Measurements from ENCODE around the gene KCNH5.
"Not testable (repeated sequence)": the region's sequence is repeated elsewhere in the genome, so short reads cannot be mapped to it uniquely, and the experiment has no call there.

The KCNH5 gene

DNA sequence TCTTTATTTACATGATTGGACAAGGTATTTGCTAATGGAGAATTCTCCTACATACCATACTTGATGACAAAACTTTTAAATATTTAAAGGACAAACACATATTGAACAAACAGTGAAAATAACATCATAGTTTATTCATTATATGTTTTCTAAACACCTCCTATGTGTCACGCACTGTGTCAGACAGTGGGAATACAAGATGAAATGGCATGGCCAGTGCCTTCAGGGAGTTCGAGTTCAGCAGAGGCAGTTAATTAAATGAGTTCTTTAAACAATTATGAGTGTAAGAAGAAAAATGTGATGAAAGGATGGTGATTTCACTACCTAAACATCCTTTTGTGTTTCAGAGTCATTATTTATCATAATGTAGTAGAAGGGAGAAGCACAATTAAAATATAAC, 159.8 kb downstream of the KCNH5 start:
- H3K4me1 Mint-ChIP-seq = no peaks in the 10 kb centered on the region
- H3K4me3 Mint-ChIP-seq = no peak overlapping the region
- H3K27me3 Mint-ChIP-seq = no peaks in the 10 kb centered on the region
- H3K9me3 Mint-ChIP-seq = no peaks in the 10 kb centered on the region
- no peaks in the 10 kb centered on the region for H3K36me3 Mint-ChIP-seq (ENCODE audit: low read depth)
- no peak overlapping the region for H3K27ac Mint-ChIP-seq
- ATAC-seq (no peak), DNase-seq (no peak)

DNA sequence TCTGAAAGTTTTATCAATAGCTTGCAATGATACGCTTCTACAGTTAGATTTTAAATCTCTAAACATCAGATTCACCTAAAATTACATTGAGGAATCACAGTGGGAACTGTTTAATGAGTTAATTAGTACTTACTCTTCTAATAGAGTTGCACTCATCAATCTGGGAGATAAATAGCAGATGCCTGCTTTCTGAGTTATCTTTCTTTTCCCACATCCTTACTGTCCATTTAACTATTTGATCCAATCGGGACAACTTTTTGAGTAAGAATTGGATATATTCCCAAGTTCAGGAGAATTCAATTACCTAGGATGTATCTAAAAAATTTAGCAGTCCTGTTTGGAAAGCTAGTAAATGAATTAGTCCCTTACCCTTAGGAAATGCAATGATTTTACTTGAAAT, 162.3 kb downstream of the KCNH5 start:
- ATAC-seq (no peak), DNase-seq (no peak)
- Mint-ChIP-seq H3K36me3 (ENCODE audit: low read depth) (no peaks in the 10 kb centered on the region), H3K27ac (no peak overlapping the region), H3K4me1 (no peaks in the 10 kb centered on the region), H3K4me3 (no peak overlapping the region), H3K27me3 (no peaks in the 10 kb centered on the region), H3K9me3 (no peaks in the 10 kb centered on the region)

DNA sequence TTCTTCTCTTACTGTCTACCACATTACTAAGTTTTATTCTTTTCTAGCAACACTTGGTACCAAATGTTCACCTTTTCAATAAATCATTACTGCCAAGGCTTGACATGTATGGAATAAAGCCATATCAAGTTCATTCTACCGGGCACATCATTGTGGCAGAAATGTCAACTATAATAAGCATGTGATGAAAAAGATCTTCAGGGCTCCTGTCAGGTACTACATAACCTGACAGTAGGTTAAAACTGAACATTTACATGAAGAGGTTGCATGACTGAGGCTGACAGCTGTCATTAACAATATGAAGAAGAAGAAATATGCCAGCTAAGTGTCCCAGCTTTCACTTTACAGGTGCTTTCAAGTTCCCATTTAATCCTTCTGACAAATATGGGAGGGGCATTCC, 178.9 kb downstream of the KCNH5 start:
- H3K4me1 Mint-ChIP-seq = no peaks in the 10 kb centered on the region
- no peak for ATAC-seq
- no peaks in the 10 kb centered on the region for H3K27me3 Mint-ChIP-seq
- no peak overlapping the region for H3K4me3 Mint-ChIP-seq
- no peak for DNase-seq
- no peaks in the 10 kb centered on the region for H3K9me3 Mint-ChIP-seq
- no peak overlapping the region for H3K27ac Mint-ChIP-seq
- H3K36me3 Mint-ChIP-seq (ENCODE audit: low read depth) = no peaks in the 10 kb centered on the region

DNA sequence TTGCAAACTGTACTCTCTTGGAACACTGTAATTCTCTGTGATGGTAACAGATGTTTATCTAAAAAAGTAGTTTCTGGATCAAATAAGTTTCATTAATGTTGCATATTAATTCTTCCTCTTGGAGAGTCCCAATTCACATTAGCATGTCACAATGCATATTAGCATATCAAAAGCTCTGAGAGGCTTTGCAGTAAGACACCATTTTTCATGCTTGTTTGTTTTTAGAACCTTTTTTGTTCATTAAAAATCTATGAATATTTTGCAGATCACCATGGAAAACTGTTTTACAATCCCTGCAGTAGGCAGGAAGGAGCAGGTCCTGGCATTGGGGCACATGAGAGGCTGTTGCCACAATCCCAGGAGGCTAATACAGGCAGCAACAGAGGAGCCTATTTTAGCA, 180.7 kb downstream of the KCNH5 start:
- ATAC-seq = no peak
- Mint-ChIP-seq H3K27ac (no peak overlapping the region), H3K36me3 (ENCODE audit: low read depth) (no peaks in the 10 kb centered on the region), H3K4me1 (no peaks in the 10 kb centered on the region), H3K9me3 (no peaks in the 10 kb centered on the region), H3K27me3 (no peaks in the 10 kb centered on the region), H3K4me3 (no peak overlapping the region)
- DNase-seq = no peak

DNA sequence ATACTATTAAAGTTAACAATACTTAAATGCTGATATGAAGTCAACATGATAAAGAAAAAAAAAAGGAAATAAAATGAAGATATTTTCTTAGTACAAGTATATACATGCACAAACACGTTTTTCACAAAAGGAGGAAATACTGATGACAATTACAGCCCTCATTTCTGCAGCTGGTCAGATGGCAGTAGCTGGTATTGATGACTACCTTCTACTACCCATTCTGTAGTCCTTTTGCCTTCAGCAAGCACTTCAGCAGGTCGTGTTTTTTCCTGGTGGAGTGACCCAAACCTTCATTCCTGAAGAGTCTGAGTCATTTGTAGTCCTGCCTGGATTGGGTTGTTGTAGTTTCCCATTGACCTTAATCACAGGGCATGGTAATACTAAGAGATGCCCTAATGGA, 187.2 kb downstream of the KCNH5 start:
- not testable (repeated sequence) for DNase-seq; H3K36me3 Mint-ChIP-seq (ENCODE audit: low read depth); H3K27ac Mint-ChIP-seq; H3K4me3 Mint-ChIP-seq; H3K4me1 Mint-ChIP-seq; H3K9me3 Mint-ChIP-seq; ATAC-seq; H3K27me3 Mint-ChIP-seq

DNA sequence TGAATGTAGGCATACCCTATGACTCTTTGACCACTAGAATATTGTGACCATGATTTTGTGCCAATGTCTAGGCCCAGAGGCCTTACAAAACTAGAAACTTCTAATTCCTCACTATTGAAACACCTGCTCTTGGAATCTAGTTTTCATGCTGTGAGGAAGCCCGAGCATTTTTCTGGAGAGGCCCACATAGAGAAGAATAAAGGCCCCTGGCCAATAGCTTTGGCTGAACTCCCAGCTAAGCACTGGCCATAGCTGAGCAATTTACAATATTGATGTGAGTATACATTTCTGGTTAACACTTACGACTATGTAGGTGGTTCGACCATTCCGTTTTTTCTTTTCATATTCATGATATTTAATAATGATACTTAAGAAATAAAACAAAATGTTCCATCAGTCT, 190.3 kb downstream of the KCNH5 start:
- Mint-ChIP-seq H3K36me3 (ENCODE audit: low read depth) (no peaks in the 10 kb centered on the region), H3K4me3 (no peak overlapping the region), H3K27ac (no peak overlapping the region), H3K9me3 (no peaks in the 10 kb centered on the region), H3K4me1 (no peaks in the 10 kb centered on the region), H3K27me3 (no peaks in the 10 kb centered on the region)
- DNase-seq (no peak), ATAC-seq (no peak)

DNA sequence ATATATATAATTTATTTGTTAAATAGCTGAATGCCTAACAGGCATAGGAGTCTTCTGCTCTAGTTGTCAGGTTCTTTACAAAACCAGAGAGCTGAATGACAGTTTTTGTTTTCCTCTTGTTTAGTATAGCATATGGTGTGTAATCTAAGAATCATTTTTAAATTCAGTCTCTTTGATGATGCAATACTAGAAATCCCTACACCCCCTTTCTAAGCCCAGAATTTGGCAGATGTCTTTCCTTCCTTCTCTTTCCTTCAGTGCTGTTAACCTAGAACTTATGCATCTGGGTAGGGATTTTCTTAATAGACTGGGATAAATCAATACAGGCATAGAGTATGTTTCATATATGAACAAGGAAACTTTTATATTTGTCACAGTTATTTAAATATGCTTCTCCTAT, 198.1 kb downstream of the KCNH5 start:
- no peaks in the 10 kb centered on the region for H3K9me3 Mint-ChIP-seq
- H3K4me1 Mint-ChIP-seq = no peaks in the 10 kb centered on the region
- H3K27me3 Mint-ChIP-seq = no peaks in the 10 kb centered on the region
- H3K4me3 Mint-ChIP-seq = no peak overlapping the region
- DNase-seq (no peak), ATAC-seq (no peak)
- no peak overlapping the region for H3K27ac Mint-ChIP-seq
- no peaks in the 10 kb centered on the region for H3K36me3 Mint-ChIP-seq (ENCODE audit: low read depth)

DNA sequence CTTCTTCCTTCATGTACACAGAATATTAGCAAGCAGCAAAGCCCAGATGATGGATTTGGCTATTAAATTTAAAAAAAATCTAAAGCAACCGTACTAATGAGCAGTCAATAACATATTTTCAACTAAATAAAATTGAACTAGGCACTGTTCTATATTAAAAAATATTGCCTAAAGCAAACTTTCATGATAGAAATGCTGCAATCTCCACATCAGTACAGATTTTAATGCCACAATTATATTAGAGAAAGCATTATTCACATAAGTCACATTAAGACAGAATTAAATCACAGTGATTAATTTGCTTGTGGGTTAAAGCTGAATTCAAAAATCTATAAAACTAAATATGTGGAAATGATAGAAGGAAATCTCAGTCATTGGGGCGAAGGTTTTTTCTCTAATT, 200.7 kb downstream of the KCNH5 start:
- H3K4me1 Mint-ChIP-seq = no peaks in the 10 kb centered on the region

DNA sequence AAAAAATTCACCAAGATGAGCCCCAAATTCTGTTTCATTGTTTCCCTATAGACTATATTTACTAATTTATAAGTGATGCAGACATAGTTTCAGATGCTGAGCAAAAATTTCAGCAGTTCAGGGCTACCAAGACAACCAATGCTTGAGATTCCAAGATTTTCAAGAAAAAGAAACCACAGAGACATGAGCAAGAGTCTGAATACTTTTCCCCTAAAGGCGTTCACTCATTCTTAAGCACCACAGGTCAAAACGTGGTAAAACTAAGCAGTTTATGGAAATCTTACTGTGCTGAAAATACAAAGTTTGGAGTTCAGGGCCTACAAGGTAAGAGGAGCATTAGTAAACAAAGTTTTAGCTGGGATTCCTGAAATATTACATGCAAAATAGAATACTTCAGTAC, 221.2 kb downstream of the KCNH5 start:
- no peak overlapping the region for H3K4me3 Mint-ChIP-seq
- H3K36me3 Mint-ChIP-seq (ENCODE audit: low read depth) = no peaks in the 10 kb centered on the region
- H3K27ac Mint-ChIP-seq = no peak overlapping the region
- H3K4me1 Mint-ChIP-seq = no peaks in the 10 kb centered on the region
- no peak for DNase-seq
- ATAC-seq = no peak
- H3K9me3 Mint-ChIP-seq = peaks cover 10% of the 10 kb centered on the region
- H3K27me3 Mint-ChIP-seq = no peaks in the 10 kb centered on the region

More for the DNA sequence above, 200.7 kb downstream of the KCNH5 start:
- DNase-seq = no peak
- H3K36me3 Mint-ChIP-seq (ENCODE audit: low read depth) = no peaks in the 10 kb centered on the region
- no peak for ATAC-seq
- H3K9me3 Mint-ChIP-seq = no peaks in the 10 kb centered on the region
- H3K4me3 Mint-ChIP-seq = no peak overlapping the region
- H3K27ac Mint-ChIP-seq = no peak overlapping the region
- no peaks in the 10 kb centered on the region for H3K27me3 Mint-ChIP-seq

DNA sequence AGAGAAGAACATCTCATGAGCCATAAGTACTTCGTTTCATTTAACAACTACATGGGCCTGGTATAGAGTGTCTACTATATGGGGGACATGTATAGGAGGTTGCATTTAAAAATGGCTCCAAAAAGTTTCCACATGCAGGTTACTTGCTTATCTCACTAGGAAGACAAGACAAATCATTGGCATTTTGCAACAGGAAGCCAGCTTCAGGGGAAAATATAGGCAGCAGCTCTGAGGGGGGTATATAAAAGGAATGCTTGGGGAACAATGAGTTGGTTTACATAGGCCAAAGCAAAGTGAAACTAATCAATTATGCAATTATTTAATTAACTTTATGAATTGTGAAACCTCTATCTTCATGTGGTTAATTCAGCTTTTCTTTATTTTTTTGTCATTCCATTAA, 225.3 kb downstream of the KCNH5 start:
- no peaks in the 10 kb centered on the region for H3K27me3 Mint-ChIP-seq
- DNase-seq = no peak
- H3K9me3 Mint-ChIP-seq = peaks cover 11% of the 10 kb centered on the region
- no peaks in the 10 kb centered on the region for H3K4me1 Mint-ChIP-seq
- no peaks in the 10 kb centered on the region for H3K36me3 Mint-ChIP-seq (ENCODE audit: low read depth)
- no peak overlapping the region for H3K4me3 Mint-ChIP-seq
- no peak for ATAC-seq
- no peak overlapping the region for H3K27ac Mint-ChIP-seq

DNA sequence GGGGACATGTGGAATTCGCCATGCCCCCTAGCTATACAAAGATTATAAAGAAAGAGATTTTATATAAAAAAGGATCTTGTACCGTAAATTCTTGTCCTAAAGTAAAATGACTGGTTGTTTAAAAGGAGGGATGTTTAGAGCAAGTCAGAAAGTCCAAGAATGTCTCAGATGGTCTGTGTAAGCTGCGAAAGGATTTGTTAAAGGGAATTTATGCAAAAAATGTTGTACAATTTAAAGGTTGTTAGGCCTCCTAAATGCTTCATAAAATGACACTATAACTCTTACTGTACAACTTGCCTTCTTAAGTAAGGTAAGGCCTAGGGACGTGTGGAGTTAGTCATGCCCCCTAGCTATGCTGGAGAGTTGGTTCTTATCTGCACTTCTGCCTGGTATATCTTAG, 237.6 kb downstream of the KCNH5 start:
- Mint-ChIP-seq H3K27me3 (peaks cover 1% of the 10 kb centered on the region), H3K27ac (no peak overlapping the region), H3K4me1 (no peaks in the 10 kb centered on the region), H3K4me3 (no peak overlapping the region), H3K36me3 (ENCODE audit: low read depth) (no peaks in the 10 kb centered on the region), H3K9me3 (peaks cover 7% of the 10 kb centered on the region)
- no peak for DNase-seq
- no peak for ATAC-seq

DNA sequence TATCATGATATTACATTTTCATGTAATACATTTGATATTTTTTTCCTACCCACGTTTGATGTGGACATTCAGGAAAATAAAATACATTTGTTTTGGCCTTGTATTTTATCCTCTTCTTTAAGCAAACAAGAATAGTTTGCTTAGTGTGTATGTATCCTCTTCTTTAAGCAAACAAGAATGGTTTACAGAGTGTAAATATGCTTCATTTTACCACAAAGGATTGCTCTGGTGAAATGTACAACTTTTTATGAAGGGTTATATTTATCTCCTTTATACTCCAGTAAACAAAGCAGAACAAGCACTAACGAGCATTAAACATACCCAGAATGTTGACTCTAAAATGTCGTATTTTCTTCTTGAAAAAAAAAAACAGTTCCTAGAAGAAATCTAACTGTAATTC, 244.7 kb downstream of the KCNH5 start:
- H3K27ac Mint-ChIP-seq = no peak overlapping the region
- ATAC-seq = no peak
- no peak for DNase-seq
- no peaks in the 10 kb centered on the region for H3K4me1 Mint-ChIP-seq
- no peaks in the 10 kb centered on the region for H3K36me3 Mint-ChIP-seq (ENCODE audit: low read depth)
- H3K27me3 Mint-ChIP-seq = no peaks in the 10 kb centered on the region
- H3K9me3 Mint-ChIP-seq = peaks cover 7% of the 10 kb centered on the region
- H3K4me3 Mint-ChIP-seq = no peak overlapping the region

DNA sequence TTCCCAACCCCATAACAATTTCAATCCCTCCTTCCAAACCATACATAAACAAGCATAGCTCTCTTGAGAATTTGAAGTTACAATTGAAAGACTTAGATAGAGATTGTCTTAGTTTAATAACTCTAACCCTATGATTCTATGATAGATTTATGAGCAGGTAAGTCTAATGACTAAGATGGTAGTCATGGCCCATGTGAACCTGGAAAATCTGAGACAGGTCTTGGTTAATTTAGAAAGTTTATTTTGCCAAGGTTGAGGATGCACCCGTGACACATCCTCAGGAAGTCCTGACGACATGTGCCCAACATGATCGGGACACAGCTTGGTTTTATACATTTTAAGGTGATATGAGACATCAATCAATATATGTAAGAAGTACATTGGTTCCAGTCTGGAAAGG, 248.8 kb downstream of the KCNH5 start:
- Mint-ChIP-seq H3K27me3 (no peaks in the 10 kb centered on the region), H3K4me3 (no peak overlapping the region), H3K9me3 (peaks cover 3% of the 10 kb centered on the region), H3K4me1 (no peaks in the 10 kb centered on the region), H3K27ac (no peak overlapping the region), H3K36me3 (ENCODE audit: low read depth) (no peaks in the 10 kb centered on the region)
- DNase-seq = no peak
- ATAC-seq = no peak

DNA sequence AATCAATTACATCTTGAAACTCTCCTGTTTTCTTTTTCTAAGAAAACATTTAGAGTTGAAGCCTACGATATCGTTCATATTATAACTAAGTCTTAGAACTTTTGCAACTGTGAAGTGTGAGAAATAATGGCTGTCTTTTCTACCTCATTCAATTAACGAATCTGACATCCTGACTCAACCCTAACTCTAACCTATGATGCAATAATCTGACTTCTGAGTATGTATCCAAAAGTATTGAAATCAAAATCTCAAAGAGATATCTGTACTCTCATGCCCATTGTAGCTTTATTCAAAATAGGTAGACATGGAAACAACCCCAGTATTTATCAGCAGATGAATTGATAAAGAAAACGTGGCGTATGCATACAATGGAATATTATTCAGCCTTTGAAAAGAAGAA, 252.7 kb downstream of the KCNH5 start:
- no peaks in the 10 kb centered on the region for H3K4me1 Mint-ChIP-seq
- H3K27ac Mint-ChIP-seq = no peak overlapping the region
- no peaks in the 10 kb centered on the region for H3K27me3 Mint-ChIP-seq
- H3K4me3 Mint-ChIP-seq = no peak overlapping the region
- no peaks in the 10 kb centered on the region for H3K36me3 Mint-ChIP-seq (ENCODE audit: low read depth)
- ATAC-seq = no peak
- DNase-seq = no peak
- H3K9me3 Mint-ChIP-seq = peaks cover 8% of the 10 kb centered on the region

DNA sequence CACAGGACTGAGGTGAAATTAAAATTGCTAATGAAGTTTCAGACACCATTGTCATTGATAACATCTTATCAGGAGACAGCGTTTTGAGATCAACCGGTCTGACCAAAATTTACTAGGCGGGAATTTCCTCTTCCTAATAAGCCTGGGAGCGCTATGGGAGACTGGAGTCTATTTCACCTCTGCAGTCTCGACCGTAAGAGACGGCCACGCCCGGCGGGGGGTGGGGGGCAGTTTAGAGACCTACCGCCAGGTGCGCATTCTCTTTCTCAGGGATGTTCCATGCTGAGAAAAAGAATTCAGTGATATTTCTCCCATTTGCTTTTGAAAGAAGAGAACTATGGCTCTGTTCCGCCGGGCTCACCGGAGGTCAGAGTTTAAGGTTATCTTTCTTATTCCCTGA, 263.9 kb downstream of the KCNH5 start:
- H3K27ac Mint-ChIP-seq, DNase-seq, H3K4me3 Mint-ChIP-seq: not testable (repeated sequence)

DNA sequence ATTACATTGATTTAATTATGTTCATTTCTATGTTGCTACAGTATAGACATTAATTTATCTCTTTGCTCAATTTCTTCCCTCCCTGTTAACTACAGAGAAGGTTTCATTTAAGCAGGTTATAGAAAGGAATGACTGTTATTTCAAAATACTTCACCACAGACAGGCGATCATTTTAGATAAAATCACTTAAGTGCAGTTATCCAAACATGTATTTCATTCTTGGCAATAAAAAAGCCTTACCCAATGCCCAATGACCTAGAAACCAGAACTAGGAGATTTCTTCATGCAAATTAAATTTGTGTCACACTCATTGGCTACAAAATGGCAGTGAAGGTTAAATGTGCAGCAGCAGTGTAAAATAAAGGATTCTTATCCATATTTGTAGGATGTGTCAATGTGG, 266.4 kb downstream of the KCNH5 start:
- Mint-ChIP-seq H3K4me3 (no peak overlapping the region), H3K4me1 (no peaks in the 10 kb centered on the region), H3K36me3 (ENCODE audit: low read depth) (no peaks in the 10 kb centered on the region), H3K27ac (no peak overlapping the region), H3K9me3 (peaks cover 24% of the 10 kb centered on the region), H3K27me3 (no peaks in the 10 kb centered on the region)
- ATAC-seq (no peak), DNase-seq (no peak)

More for the DNA sequence above, 263.9 kb downstream of the KCNH5 start:
- H3K4me1 Mint-ChIP-seq; ATAC-seq; H3K36me3 Mint-ChIP-seq (ENCODE audit: low read depth); H3K27me3 Mint-ChIP-seq: not testable (repeated sequence)
- H3K9me3 Mint-ChIP-seq = peaks cover 24% of the 10 kb centered on the region

All from activated naive CD8-positive, alpha-beta T cell treated with anti-CD3 and anti-CD28 coated beads, Interleukin-2, amount 50 U/mL, for 24 hours (primary cell).